A673 (cell line): ENCODE measurements around the gene CSGALNACT2. TPM values are rescaled to one million over a fixed set of nuclear protein-coding genes. Genes with fewer than 3 reads are reported as not detected.

Experiments used
- BruUV-seq: library from RNA; stranded (reverse); fragments of 400-500 nt; replicated peaks from 2 replicates; lab custom pipeline; 2021; lab: Mats Ljungman, UMichigan
- CTCF ChIA-PET: fragments of 300-600 bp; sonication (Branson Sonifier 250); formaldehyde crosslinking; loops from one replicate; lab custom pipeline; 2022; ENCODE audit warnings: antibody characterized with exemption; lab: Charles Lee
- POLR2A ChIA-PET: fragments of 300-600 bp; sonication (Branson Sonifier 250); formaldehyde crosslinking; loops from one replicate; lab custom pipeline; 2022; ENCODE audit warnings: antibody characterized with exemption; ENCODE audit not compliant: low non-redundant PET; lab: Charles Lee
- DNase-seq: peaks from one replicate; pipeline ENCODE4 v3.0.0-alpha.2; 2015; ENCODE audit warnings: low spot score
- H3K27ac ChIP-seq: fragments of 200-600 bp; sonication (generic); 2 replicates; pipeline ENCODE4 v1.5.1; 2016; ENCODE audit warnings: mixed run types, low read depth, mild to moderate bottlenecking, mixed read lengths, antibody characterized with exemption, low read length; ENCODE audit not compliant: poor library complexity, severe bottlenecking
- H3K27me3 ChIP-seq: fragments of 200-600 bp; sonication (generic); replicated peaks from 2 replicates; pipeline ENCODE4 v1.6.1; 2017; ENCODE audit warnings: mixed run types, low read depth, mild to moderate bottlenecking, mixed read lengths, antibody characterized with exemption, low read length; ENCODE audit not compliant: insufficient read depth, poor library complexity
- H3K36me3 ChIP-seq: fragments of 200-600 bp; sonication (generic); 2 replicates; pipeline ENCODE4 v1.6.1; 2016; ENCODE audit warnings: mixed run types, mild to moderate bottlenecking, mixed read lengths, antibody characterized with exemption, low read length; ENCODE audit not compliant: insufficient read depth, poor library complexity, severe bottlenecking
- H3K4me1 ChIP-seq: fragments of 200-600 bp; sonication (generic); 2 replicates; pipeline ENCODE4 v1.6.1; 2017; ENCODE audit warnings: mixed run types, mild to moderate bottlenecking, mixed read lengths, antibody characterized with exemption, low read length; ENCODE audit not compliant: insufficient read depth, poor library complexity, severe bottlenecking
- H3K4me3 ChIP-seq: fragments of 200-600 bp; sonication (generic); 2 replicates; pipeline ENCODE4 v1.5.1; 2016; ENCODE audit warnings: low read depth, mixed run types, mild to moderate bottlenecking, mixed read lengths, low read length; ENCODE audit not compliant: poor library complexity, severe bottlenecking
- H3K9me3 ChIP-seq: fragments of 200-600 bp; sonication (generic); 2 replicates; pipeline ENCODE4 v1.6.1; 2016; ENCODE audit warnings: mixed run types, low read depth, mild to moderate bottlenecking, mixed read lengths, antibody characterized with exemption, low read length; ENCODE audit not compliant: poor library complexity, severe bottlenecking
- CTCF ChIP-seq: fragments of 300-800, 200-600 bp; sonication (generic); conservative IDR thresholded peaks from 2 replicates; pipeline ENCODE4 v1.5.1; 2017; ENCODE audit warnings: low read depth, mild to moderate bottlenecking, antibody characterized with exemption, low read length, moderate library complexity, mixed read lengths
- EZH2 ChIP-seq: fragments of 200-600 bp; sonication (generic); IDR thresholded peaks from 2 replicates; pipeline ENCODE4 v1.6.1; 2017; ENCODE audit warnings: borderline replicate concordance, low read depth, mild to moderate bottlenecking, mixed read lengths, antibody characterized with exemption, low read length; ENCODE audit not compliant: poor library complexity, severe bottlenecking
- intact Hi-C: fragments of 100-400 bp; cut with micrococcal nuclease; formaldehyde crosslinking; loops from one replicate; pipeline ENCODE4 v1.10.0; 2022; ENCODE audit not compliant: unreplicated experiment
- total RNA-seq: library from RNA; stranded (reverse); gene quantifications from 2 replicates; pipeline ENCODE4 v1.2.3, GENCODE V29; 2021

Gene CSGALNACT2
- total RNA-seq, 1 experiment from 2014 or later, result 18.6 TPM

GRCh38 chr10:43233601-43234430 is 95.6 kb downstream of the CSGALNACT2 start:
- DNase-seq, result no peak
- Histone ChIP-seq H3K27me3 (peaks cover 25% of the 10 kb centered on the region), H3K36me3 (no peaks in the 10 kb centered on the region), H3K4me1 (no peaks in the 10 kb centered on the region), H3K4me3 (no peak overlapping the region), H3K27ac (no peak overlapping the region), H3K9me3 (no peaks in the 10 kb centered on the region)
- TF ChIP-seq CTCF (no peak), EZH2 (no peak)
- POLR2A ChIA-PET, result no interaction called here
- BruUV-seq, result no TSS peak
- CTCF ChIA-PET, result no interaction called here
- intact Hi-C loops, result no loop called here

GRCh38 chr10:43234471-43235041 is 96.3 kb downstream of the CSGALNACT2 start:
- ChIA-PET POLR2A (no interaction called here), CTCF (no interaction called here)
- Histone ChIP-seq H3K27me3 (peaks cover 18% of the 10 kb centered on the region), H3K36me3 (no peaks in the 10 kb centered on the region), H3K4me1 (no peaks in the 10 kb centered on the region), H3K4me3 (no peak overlapping the region), H3K27ac (no peak overlapping the region), H3K9me3 (no peaks in the 10 kb centered on the region)
- no peak for DNase-seq
- BruUV-seq, result no TSS peak
- TF ChIP-seq CTCF (no peak), EZH2 (no peak)
- intact Hi-C loops, result no loop called here

Other genes starting within 250 kb of the CSGALNACT2 start
- 68.0 and 70.1 TPM in 2 replicates for gene RET, start 61.4 kb upstream of the CSGALNACT2 start, total RNA-seq
- gene RASGEF1A, start 128.6 kb downstream of the CSGALNACT2 start, total RNA-seq, result 0.35 TPM in 1 of 2 replicates, not detected in the other
- gene FXYD4, start 233.2 kb downstream of the CSGALNACT2 start, total RNA-seq, result not detected in 2 replicates